Spleen (tissue), 11 donors: Measurements from ENCODE around the gene MGAT5. TPM values are rescaled to one million over a fixed set of nuclear protein-coding genes. Genes with fewer than 3 reads are reported as not detected.

Experiments used
- DNase-seq: peaks from one replicate; pipeline ENCODE4 v3.0.0-alpha.2; 2020
- H3K27ac ChIP-seq, 8 donors: fragments of 200-600 bp; sonication (generic) in 7 of 8; 1 replicate in 4 of 8; 2 replicates in 4 of 8; pipeline versions ENCODE4 v1.5.0 to v1.8.0; 2016 to 2021; ENCODE audit warnings: inconsistent platforms in 4 of 8, mild to moderate bottlenecking in 4 of 8, moderate library complexity in 1 of 8
- H3K27me3 ChIP-seq, 7 donors: fragments of 200-600 bp; sonication (generic) in 6 of 7; replicated peaks in 1 of 7; 1 replicate in 4 of 7; 2 replicates in 3 of 7; pipeline versions ENCODE4 v1.5.0 to v1.8.0; 2016 to 2021; ENCODE audit warnings: inconsistent platforms in 3 of 7, mild to moderate bottlenecking in 1 of 7
- H3K36me3 ChIP-seq, 6 donors: fragments of 200-600 bp; sonication (generic) in 5 of 6; 1 replicate in 4 of 6; 2 replicates in 2 of 6; pipeline versions ENCODE4 v1.5.0 to v1.8.0; 2016 to 2021; ENCODE audit warnings: inconsistent platforms in 2 of 6
- H3K4me1 ChIP-seq, 6 donors: fragments of 200-600 bp; sonication (generic) in 5 of 6; 1 replicate in 3 of 6; 2 replicates in 3 of 6; pipeline versions ENCODE4 v1.5.0 to v1.8.0; 2016 to 2021; ENCODE audit warnings: inconsistent platforms in 3 of 6
- H3K4me3 ChIP-seq, 8 donors: fragments of 200-600 bp; sonication (generic) in 7 of 8; 1 replicate in 4 of 8; 2 replicates in 4 of 8; pipeline versions ENCODE4 v1.5.0 to v1.8.0; 2016 to 2021; ENCODE audit warnings: inconsistent platforms in 4 of 8, mild to moderate bottlenecking in 4 of 8, moderate library complexity in 2 of 8
- H3K9me3 ChIP-seq, 8 donors: fragments of 200-600 bp; sonication (generic) in 7 of 8; 1 replicate in 4 of 8; 2 replicates in 4 of 8; pipeline versions ENCODE4 v1.5.0 to v1.8.0; 2016 to 2021; ENCODE audit warnings: inconsistent platforms in 4 of 8
- CTCF ChIP-seq, 11 experiments: fragments of 200-600 bp in 7 of 11; fragments of 450-650 bp in 4 of 11; sonication (generic) in 4 of 11; IDR thresholded peaks in 8 of 11; conservative IDR thresholded peaks in 3 of 11; 1 replicate in 7 of 11; 2 replicates in 4 of 11; pipeline versions ENCODE4 v1.4.0 to v1.8.0; 2016 to 2021; ENCODE audit warnings: antibody characterized with exemption in 11 of 11, inconsistent platforms in 4 of 11, mild to moderate bottlenecking in 1 of 11
- POLR2A ChIP-seq, 3 donors: fragments of 450-650 bp; IDR thresholded peaks; one replicate each; pipeline ENCODE4 v1.5.1; 2017; ENCODE audit warnings: antibody characterized with exemption in 3 of 3, mild to moderate bottlenecking in 1 of 3
- POLR2AphosphoS5 ChIP-seq, 3 donors: sonication (generic); formaldehyde crosslinking; IDR thresholded peaks; one replicate each; pipeline ENCODE4 v1.5.1; 2017; ENCODE audit warnings: antibody characterized with exemption in 3 of 3
- WGBS, 5 donors: extraction: QIAGEN DNeasy Blood & Tissue Kit in 3 of 5; methylation state at CpG; one replicate each; pipeline versions ENCODE4 v1.1.5 to v1.1.7; 2013 to 2018; 5-methylcytosine and 5-hydroxymethylcytosine counted together
- intact Hi-C: fragments of 100-400 bp; cut with DNase I; formaldehyde crosslinking; loops from one replicate; pipeline ENCODE4 v1.15.0; 2023; ENCODE audit warnings: low total_unique reads
- polyA plus RNA-seq, 3 donors: library from polyadenylated mRNA; stranded (reverse); fragments of 200-250 nt; gene quantifications; one replicate each; pipeline ENCODE4 v1.2.1, GENCODE V29; 2013
- total RNA-seq, 7 donors: library from RNA; depleted of rRNA in 3 of 7; stranded (reverse); fragments of >200 nt in 3 of 7; fragmentation: NEBNext Ultra II Directional in 4 of 7; extraction: Animal tissue kit (Norgen Biotek cat#: 25700) in 4 of 7; gene quantifications; one replicate each; pipeline versions ENCODE4 v1.1.0 to v1.2.1, GENCODE V29; 2016 to 2021
- donor health status: healthy with polysubstance abuse.
- donor health status: DM: no; HTN: no; CAD: no; lungs with moderate emphysema.
- donor health status: DM: no; HTN: no; CAD: no.
- donor health status: Bipolar disorder and iron deficiency.
- donor health status: healthy.
- donor health status: DM: no; HTN: no; CAD: no.
- donor health status: DM: yes; HTN: yes; CAD: no.

Gene MGAT5
- total and polyA plus RNA-seq, 10 donors: 11.2 to 110 (median 91.9) TPM

GRCh38 chr2:134396493-134396892 lies 142.6 kb downstream of the MGAT5 start:
- intact Hi-C loops: no loop called here
- no peak overlapping the region for H3K4me3 ChIP-seq
- H3K27ac ChIP-seq: no peak overlapping the region
- peaks cover 0 to 69% (median 12%) of the 10 kb centered on the region in 6 donors for H3K36me3 ChIP-seq
- no peaks in the 10 kb centered on the region for H3K9me3 ChIP-seq
- TF ChIP-seq POLR2AphosphoS5 (IDR thresholded peaks at IDR 0.05): no peak
- no peak for TF ChIP-seq POLR2A (IDR thresholded peaks at IDR 0.05)
- TF ChIP-seq CTCF (IDR thresholded peaks at IDR 0.05 in 8 of 11, conservative IDR thresholded peaks at IDR 0.05 in 3 of 11): no peak
- H3K27me3 ChIP-seq: no peaks in the 10 kb centered on the region
- no peak for DNase-seq
- peaks cover 0 to 17% (median 2%) of the 10 kb centered on the region in 6 donors for H3K4me1 ChIP-seq
- WGBS, 5 donors: 81 to 95% (median 92%) methylated on average over 6 of the region's 6 CpGs

- TF ChIP-seq POLR2A (IDR thresholded peaks at IDR 0.05) (no peak), POLR2AphosphoS5 (IDR thresholded peaks at IDR 0.05) (no peak), CTCF (IDR thresholded peaks at IDR 0.05 in 8 of 11, conservative IDR thresholded peaks at IDR 0.05 in 3 of 11) (no peak)
- Histone ChIP-seq H3K4me1 (peaks cover 0 to 17% (median 2%) of the 10 kb centered on the region in 6 donors), H3K4me3 (no peak overlapping the region), H3K9me3 (no peaks in the 10 kb centered on the region), H3K27me3 (no peaks in the 10 kb centered on the region), H3K27ac (no peak overlapping the region), H3K36me3 (peaks cover 0 to 78% (median 12%) of the 10 kb centered on the region in 6 donors)
- intact Hi-C loops: no loop called here
- 86 to 93% (median 91%) methylated on average over 7 of the region's 7 CpGs for WGBS, 5 donors
- no peak for DNase-seq
Observed at GRCh38 chr2:134397146-134397896, 143.4 kb downstream of the MGAT5 start.

GRCh38 chr2:134398300-134398699 lies 144.4 kb downstream of the MGAT5 start:
- Histone ChIP-seq H3K4me1 (peaks cover 0 to 22% (median 3%) of the 10 kb centered on the region in 6 donors), H3K36me3 (peaks cover 0 to 76% (median 15%) of the 10 kb centered on the region in 6 donors), H3K27ac (no peak overlapping the region), H3K27me3 (no peaks in the 10 kb centered on the region), H3K4me3 (no peak overlapping the region), H3K9me3 (no peaks in the 10 kb centered on the region)
- WGBS, 5 donors: 86 to 96% (median 91%) methylated on average over 6 of the region's 6 CpGs
- TF ChIP-seq CTCF (IDR thresholded peaks at IDR 0.05 in 8 of 11, conservative IDR thresholded peaks at IDR 0.05 in 3 of 11): no peak
- intact Hi-C loops: no loop called here
- DNase-seq: no peak

GRCh38 chr2:134399096-134399495 lies 145.2 kb downstream of the MGAT5 start:
- WGBS, 5 donors: 67 to 95% (median 86%) methylated on average over 2 of the region's 2 CpGs
- no peaks in the 10 kb centered on the region for H3K27me3 ChIP-seq
- H3K36me3 ChIP-seq: peaks cover 0 to 82% (median 15%) of the 10 kb centered on the region in 6 donors
- peaks cover 0 to 30% (median 3%) of the 10 kb centered on the region in 6 donors for H3K4me1 ChIP-seq
- TF ChIP-seq POLR2A (IDR thresholded peaks at IDR 0.05) (no peak), POLR2AphosphoS5 (IDR thresholded peaks at IDR 0.05) (no peak), CTCF (IDR thresholded peaks at IDR 0.05 in 8 of 11, conservative IDR thresholded peaks at IDR 0.05 in 3 of 11) (no peak)
- no peak for DNase-seq
- no peaks in the 10 kb centered on the region for H3K9me3 ChIP-seq
- intact Hi-C loops: no loop called here
- H3K27ac ChIP-seq: no peak overlapping the region
- H3K4me3 ChIP-seq: no peak overlapping the region
